HG02642 (cell line): ENCODE data around the gene ELOB.

Experiments used
- ATAC-seq: cut with Tn5 transposase; IDR thresholded peaks from one replicate; pipeline ENCODE4 v1.9.1; 2021; ENCODE audit warnings: mild to moderate bottlenecking; ENCODE audit not compliant: unreplicated experiment, poor library complexity

ELOB gene

GRCh38 chr16:2751577-2752034 is 25.5 kb downstream of the ELOB start:
- ATAC-seq: peak; percentile 32

- no peak for ATAC-seq
Observed at GRCh38 chr16:2749936-2750335, 27.1 kb downstream of the ELOB start.

- ATAC-seq: no peak
Observed at GRCh38 chr16:2749476-2749875, 27.6 kb downstream of the ELOB start.

- ATAC-seq: no peak
Observed at GRCh38 chr16:2748757-2749455, 28.2 kb downstream of the ELOB start.

- no peak for ATAC-seq
Observed at GRCh38 chr16:2745961-2746360, 31.1 kb downstream of the ELOB start.

- ATAC-seq: no peak
Observed at GRCh38 chr16:2745116-2745890, 31.8 kb downstream of the ELOB start.

- no peak for ATAC-seq
Observed at GRCh38 chr16:2744711-2745110, 32.4 kb downstream of the ELOB start.

GRCh38 chr16:2743007-2743810 is 33.9 kb downstream of the ELOB start:
- no peak for ATAC-seq

GRCh38 chr16:2742323-2743006 is 34.6 kb downstream of the ELOB start:
- no peak for ATAC-seq

- ATAC-seq: no peak
Observed at GRCh38 chr16:2741168-2741567, 35.9 kb downstream of the ELOB start.

- ATAC-seq: no peak
Observed at GRCh38 chr16:2740476-2740875, 36.6 kb downstream of the ELOB start.

GRCh38 chr16:2739625-2740430 is 37.3 kb downstream of the ELOB start:
- no peak for ATAC-seq

- ATAC-seq: no peak
Observed at GRCh38 chr16:2738615-2739014, 38.5 kb downstream of the ELOB start.

GRCh38 chr16:2737895-2738418 is 39.1 kb downstream of the ELOB start:
- no peak for ATAC-seq

GRCh38 chr16:2737238-2737605 is 39.9 kb downstream of the ELOB start:
- no peak for ATAC-seq

GRCh38 chr16:2736476-2737237 is 40.4 kb downstream of the ELOB start:
- no peak for ATAC-seq

GRCh38 chr16:2734844-2735515 is 42.1 kb downstream of the ELOB start:
- ATAC-seq: no peak

- no peak for ATAC-seq
Observed at GRCh38 chr16:2728034-2728433, 49.0 kb downstream of the ELOB start.
